Measurements from ENCODE around the gene NEDD4L. TPM values are rescaled to one million over a fixed set of nuclear protein-coding genes. Genes with fewer than 3 reads are reported as not detected.

NEDD4L gene
- total and polyA plus RNA-seq, 3 donors from 2014 or later: 14.3 to 43.1 (median 42.7) TPM

GRCh38 chr18:58359620-58360019, 315.6 kb downstream of the NEDD4L start:
- intact Hi-C loops (cut with DNase I; ENCODE audit: low total_unique reads): no loop called here
- TF ChIP-seq POLR2A (IDR thresholded peaks at IDR 0.05) (no peak), CTCF (IDR thresholded peaks at IDR 0.05) (no peak)
- 89 to 92% methylated on average over 1 of the region's 1 CpG for WGBS, 2 donors
- Histone ChIP-seq H3K27ac (no peak overlapping the region), H3K9me3 (no peaks in the 10 kb centered on the region), H3K36me3 (ENCODE audit: low read depth, missing control alignments) (no peaks in the 10 kb centered on the region), H3K4me3 (no peak overlapping the region), H3K4me1 (no peaks in the 10 kb centered on the region), H3K27me3 (no peaks in the 10 kb centered on the region)
- DNase-seq: no peak

DNA sequence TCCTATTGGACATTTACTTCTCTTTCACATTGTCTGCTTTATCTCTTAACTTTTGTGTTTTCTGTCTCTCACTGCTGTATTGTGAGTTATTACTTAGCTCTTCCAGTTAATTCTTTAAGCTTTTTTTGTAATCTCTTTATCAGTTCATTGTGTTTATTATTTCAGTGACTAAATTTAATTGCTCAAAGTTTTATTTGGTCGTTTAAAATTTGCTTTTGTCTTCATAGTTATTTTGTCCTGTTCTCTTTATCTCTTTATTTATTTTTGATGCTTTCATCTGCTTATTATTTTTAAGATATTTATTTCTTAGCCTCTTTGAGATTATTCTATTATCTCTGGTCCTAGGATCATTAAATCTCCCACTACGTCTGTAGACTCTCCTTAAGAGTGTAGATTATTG, 316.3 kb downstream of the NEDD4L start:
- no peak overlapping the region for H3K27ac ChIP-seq
- no peaks in the 10 kb centered on the region for H3K27me3 ChIP-seq

GRCh38 chr18:58361212-58361611, 317.2 kb downstream of the NEDD4L start:
- Histone ChIP-seq H3K9me3 (no peaks in the 10 kb centered on the region), H3K27me3 (no peaks in the 10 kb centered on the region), H3K4me1 (no peaks in the 10 kb centered on the region), H3K36me3 (ENCODE audit: low read depth, missing control alignments) (no peaks in the 10 kb centered on the region), H3K4me3 (no peak overlapping the region), H3K27ac (no peak overlapping the region)
- TF ChIP-seq POLR2A (IDR thresholded peaks at IDR 0.05): no peak
- DNase-seq: no peak
- WGBS, 2 donors: 75 to 79% methylated on average over 5 of the region's 5 CpGs
- intact Hi-C loops (cut with DNase I; ENCODE audit: low total_unique reads): no loop called here

More for the DNA sequence above, 316.3 kb downstream of the NEDD4L start:
- H3K36me3 ChIP-seq (ENCODE audit: low read depth, missing control alignments): no peaks in the 10 kb centered on the region
- H3K9me3 ChIP-seq: no peaks in the 10 kb centered on the region
- no peak overlapping the region for H3K4me3 ChIP-seq
- intact Hi-C loops (cut with DNase I; ENCODE audit: low total_unique reads): no loop called here
- TF ChIP-seq POLR2A (IDR thresholded peaks at IDR 0.05) (no peak), CTCF (IDR thresholded peaks at IDR 0.05) (no peak)
- H3K4me1 ChIP-seq: no peaks in the 10 kb centered on the region
- 59 to 67% methylated on average over 2 of the region's 2 CpGs for WGBS, 2 donors
- no peak for DNase-seq

DNA sequence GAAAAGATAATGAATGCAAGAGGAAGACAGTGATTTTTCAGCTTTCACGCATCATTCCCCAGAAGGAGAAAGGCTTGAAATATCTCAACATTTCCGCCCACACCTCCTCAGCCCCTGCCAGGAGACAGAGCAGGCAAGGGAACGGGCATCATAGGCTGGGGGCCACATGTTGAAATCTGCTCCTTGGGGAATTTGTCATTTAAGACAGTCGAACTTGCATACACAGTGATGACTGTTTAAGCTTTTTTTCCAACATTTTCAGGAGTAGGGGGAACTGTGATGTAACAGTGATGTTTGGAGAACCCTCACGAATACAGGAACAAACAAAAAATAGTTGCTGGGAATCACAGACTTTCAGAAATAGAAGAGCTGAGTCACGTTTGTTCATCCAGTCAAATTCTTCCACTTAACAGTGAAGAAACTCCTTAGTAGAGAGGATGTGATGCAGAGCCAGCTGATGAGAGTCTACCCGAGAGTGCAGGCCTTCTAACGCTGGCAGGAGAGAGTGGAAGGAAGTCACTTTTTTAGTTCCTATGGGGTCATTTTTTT, 318.1 kb downstream of the NEDD4L start:
- TF ChIP-seq CTCF (IDR thresholded peaks at IDR 0.05) (no peak), POLR2A (IDR thresholded peaks at IDR 0.05) (no peak)
- Histone ChIP-seq H3K36me3 (ENCODE audit: low read depth, missing control alignments) (no peaks in the 10 kb centered on the region), H3K27me3 (no peaks in the 10 kb centered on the region), H3K9me3 (no peaks in the 10 kb centered on the region), H3K27ac (no peak overlapping the region), H3K4me1 (no peaks in the 10 kb centered on the region), H3K4me3 (no peak overlapping the region)
- DNase-seq: no peak
- 47 to 57% methylated on average over 8 of the region's 8 CpGs for WGBS, 2 donors
- intact Hi-C loops (cut with DNase I; ENCODE audit: low total_unique reads): no loop called here

DNA sequence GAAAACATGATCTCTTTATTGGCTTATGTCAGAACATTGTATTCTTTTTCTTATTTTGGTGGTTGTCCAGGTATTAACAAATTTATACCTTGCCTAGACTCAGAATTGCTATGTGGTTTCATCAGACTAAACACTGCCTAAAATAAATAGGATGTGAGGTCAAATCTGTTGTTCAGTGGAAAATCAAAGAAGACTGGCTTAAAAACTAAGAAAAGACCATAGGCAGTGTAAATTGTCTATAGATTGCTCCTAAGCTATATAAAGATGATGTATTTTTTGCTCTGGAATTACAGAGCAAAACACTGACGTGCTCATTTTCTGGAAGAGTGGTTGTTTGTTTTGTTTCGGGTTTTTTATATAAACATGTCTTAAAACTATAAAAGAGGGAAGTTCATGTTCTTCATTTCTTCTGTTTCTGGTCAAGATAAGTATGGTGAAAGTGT, 318.8 kb downstream of the NEDD4L start:
- Histone ChIP-seq H3K9me3 (no peaks in the 10 kb centered on the region), H3K27me3 (no peaks in the 10 kb centered on the region), H3K4me3 (no peak overlapping the region), H3K27ac (no peak overlapping the region), H3K36me3 (ENCODE audit: low read depth, missing control alignments) (no peaks in the 10 kb centered on the region), H3K4me1 (no peaks in the 10 kb centered on the region)
- intact Hi-C loops (cut with DNase I; ENCODE audit: low total_unique reads): no loop called here
- no peak for DNase-seq
- WGBS, 2 donors: 68 to 71% methylated on average over 2 of the region's 2 CpGs
- no peak for TF ChIP-seq POLR2A (IDR thresholded peaks at IDR 0.05)
- no peak for TF ChIP-seq CTCF (IDR thresholded peaks at IDR 0.05)

All from testis (tissue), 3 donors.